ENCODE results near the gene VTI1A.

VTI1A gene

DNA sequence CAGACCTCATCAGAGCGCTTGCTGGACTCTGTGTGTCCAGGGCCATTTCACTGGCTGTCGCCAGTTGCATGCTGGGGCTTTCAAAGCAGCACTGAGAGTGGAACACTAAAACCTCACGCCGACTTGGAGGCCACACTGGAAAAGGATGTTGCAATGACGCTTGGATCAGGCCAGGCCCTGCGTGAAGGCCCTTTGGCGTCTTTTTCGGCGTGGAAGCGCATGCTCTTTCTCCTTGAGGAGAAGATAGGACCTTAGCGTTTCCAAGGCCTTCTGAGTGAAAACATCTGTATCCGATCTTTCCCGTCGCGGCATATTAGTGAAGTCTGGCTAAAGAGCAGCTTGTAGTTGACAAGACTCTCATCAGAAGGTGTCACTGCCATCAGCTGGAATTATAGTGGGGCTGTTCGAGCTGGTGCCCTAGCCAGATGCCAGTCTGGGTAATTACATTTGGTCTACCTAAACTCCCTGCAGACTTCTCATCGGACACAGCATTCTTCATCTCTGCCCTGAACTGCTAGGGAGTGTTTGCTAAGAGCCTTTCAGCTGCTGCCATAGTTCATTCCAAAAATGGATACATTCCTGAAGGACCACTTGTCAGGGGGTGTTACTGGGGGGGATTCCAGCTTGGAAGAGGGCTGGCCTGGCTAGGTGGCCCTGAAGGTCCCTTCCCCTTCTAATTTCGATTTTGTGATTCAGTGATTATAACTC, 335.3 kb downstream of the VTI1A start:
- FAIRE-seq (no peak), DNase-seq (ENCODE audit: insufficient read length, low spot score) (no peak)
- TF ChIP-seq, protein P1, sequence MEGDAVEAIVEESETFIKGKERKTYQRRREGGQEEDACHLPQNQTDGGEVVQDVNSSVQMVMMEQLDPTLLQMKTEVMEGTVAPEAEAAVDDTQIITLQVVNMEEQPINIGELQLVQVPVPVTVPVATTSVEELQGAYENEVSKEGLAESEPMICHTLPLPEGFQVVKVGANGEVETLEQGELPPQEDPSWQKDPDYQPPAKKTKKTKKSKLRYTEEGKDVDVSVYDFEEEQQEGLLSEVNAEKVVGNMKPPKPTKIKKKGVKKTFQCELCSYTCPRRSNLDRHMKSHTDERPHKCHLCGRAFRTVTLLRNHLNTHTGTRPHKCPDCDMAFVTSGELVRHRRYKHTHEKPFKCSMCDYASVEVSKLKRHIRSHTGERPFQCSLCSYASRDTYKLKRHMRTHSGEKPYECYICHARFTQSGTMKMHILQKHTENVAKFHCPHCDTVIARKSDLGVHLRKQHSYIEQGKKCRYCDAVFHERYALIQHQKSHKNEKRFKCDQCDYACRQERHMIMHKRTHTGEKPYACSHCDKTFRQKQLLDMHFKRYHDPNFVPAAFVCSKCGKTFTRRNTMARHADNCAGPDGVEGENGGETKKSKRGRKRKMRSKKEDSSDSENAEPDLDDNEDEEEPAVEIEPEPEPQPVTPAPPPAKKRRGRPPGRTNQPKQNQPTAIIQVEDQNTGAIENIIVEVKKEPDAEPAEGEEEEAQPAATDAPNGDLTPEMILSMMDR (IDR thresholded peaks at IDR 0.05; ENCODE audit: insufficient read depth, missing control alignments) = no peak

DNA sequence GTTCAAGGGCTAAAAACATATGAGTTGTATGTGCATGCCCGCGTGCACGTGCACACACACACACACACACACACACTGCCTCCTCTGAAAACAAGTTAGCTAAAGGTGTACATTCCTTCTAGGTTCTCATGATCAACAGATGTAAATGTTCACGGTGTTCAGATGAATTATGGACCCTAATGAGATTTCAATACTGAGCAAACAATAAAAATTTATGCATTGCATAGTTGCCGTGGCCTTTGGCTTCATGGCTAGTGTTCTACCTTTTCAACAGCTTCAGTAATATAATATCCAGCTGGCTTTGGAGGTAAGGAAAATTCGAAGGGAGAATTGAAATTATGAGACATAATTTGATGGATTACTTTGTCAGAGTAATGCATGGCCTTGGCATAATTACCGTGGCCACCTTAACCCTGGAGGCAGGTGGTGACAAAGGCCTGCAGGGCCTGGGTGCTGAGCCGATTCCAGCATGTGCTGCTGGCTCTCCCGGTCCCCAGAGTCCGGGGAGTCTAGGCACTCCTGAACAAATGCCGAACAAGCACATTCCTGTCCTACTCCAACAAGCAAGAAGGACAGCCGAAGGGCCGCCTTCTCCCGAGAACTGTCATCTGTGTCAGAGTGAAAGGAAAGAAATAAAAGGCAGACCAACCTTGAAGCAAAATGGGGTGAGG, 336.5 kb downstream of the VTI1A start:
- TF ChIP-seq, protein P1 (IDR thresholded peaks at IDR 0.05; ENCODE audit: insufficient read depth, missing control alignments) = no peak
- DNase-seq (ENCODE audit: insufficient read length, low spot score) (no peak), FAIRE-seq (no peak)

DNA sequence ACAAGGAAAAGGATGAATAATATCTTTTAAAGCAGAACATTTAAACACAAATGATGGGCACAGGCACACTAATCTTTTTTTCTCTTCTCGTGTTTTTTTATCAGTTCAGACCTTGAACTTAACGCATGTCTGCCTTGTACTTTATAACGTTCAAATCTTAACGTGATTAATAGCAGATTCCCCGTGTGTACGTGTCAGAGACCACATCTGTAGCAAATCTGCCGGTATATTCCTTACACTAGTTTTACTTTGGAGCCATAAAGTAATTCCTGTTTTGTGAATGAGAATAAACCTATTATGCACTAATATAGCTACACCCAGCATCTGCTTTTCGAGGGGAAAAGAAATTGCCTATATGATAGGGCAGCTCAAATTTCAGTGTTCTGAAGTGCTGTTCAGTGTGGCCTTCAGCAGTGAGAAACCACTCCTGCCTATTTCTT, 337.0 kb downstream of the VTI1A start:
- TF ChIP-seq, protein P1 (IDR thresholded peaks at IDR 0.05; ENCODE audit: insufficient read depth, missing control alignments) = no peak
- no peak for FAIRE-seq
- DNase-seq (ENCODE audit: insufficient read length, low spot score) = no peak

DNA sequence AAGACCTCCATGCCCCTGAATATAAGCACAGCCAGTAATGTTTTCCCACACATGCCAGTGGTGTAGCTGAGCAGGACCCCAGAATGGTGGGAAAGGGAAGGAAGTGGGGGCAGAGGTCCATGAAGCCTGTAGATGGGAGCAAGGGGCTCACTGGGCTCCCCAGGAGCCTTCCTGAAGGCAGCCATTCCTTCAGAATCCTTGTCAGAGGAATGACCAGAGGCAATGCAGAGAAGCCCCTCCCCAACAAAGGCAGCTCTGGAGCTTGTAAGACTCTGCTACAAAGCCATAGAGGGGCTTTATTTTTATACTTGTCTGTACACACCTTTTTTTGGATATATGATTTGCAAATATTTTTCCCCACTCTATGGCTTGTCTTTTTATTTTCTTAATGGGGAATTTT, 338.1 kb downstream of the VTI1A start:
- no peak for DNase-seq (ENCODE audit: insufficient read length, low spot score)
- no peak for FAIRE-seq
- TF ChIP-seq, protein P1 (IDR thresholded peaks at IDR 0.05; ENCODE audit: insufficient read depth, missing control alignments) = no peak

DNA sequence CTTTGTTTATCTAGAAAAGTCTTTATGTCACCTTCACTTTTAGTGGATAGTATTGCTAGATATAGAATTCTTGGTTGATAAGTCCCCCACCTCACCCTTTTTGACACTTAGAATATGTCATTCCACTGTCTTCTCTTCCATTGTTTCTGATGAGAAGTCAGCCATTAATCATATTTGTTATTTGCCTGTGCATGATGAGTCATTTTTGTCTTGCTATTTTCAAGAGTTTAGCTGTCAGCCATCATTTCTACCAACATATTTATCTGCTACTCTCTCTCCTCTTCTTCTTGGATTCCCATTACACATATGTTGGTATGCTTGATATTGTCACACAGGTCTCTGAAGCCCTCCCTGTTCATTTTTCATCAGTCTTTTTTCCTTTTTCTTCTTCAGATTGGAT, 342.2 kb downstream of the VTI1A start:
- DNase-seq (ENCODE audit: insufficient read length, low spot score) (no peak), FAIRE-seq (no peak)
- TF ChIP-seq, protein P1 (IDR thresholded peaks at IDR 0.05; ENCODE audit: insufficient read depth, missing control alignments) = no peak

DNA sequence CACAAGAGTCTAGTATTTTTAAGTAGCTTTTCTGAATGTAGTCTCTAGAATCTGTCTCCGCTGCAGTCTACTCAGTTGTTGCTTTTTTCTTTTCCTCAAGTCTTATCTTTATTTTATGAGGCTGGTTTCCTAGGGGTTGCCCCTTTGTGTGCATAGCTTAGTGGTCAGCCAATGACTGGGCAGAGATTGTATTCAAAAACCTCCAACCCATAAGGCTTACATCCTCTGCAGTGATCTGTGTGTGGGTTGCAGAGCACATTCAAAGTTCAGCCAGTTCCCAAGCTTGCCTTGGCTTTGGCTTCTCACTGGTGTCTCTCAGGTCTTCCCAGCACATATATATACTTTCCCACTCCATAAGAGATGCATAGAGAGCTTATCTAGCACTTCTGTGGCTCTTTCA, 343.0 kb downstream of the VTI1A start:
- no peak for DNase-seq (ENCODE audit: insufficient read length, low spot score)
- TF ChIP-seq, protein P1 (IDR thresholded peaks at IDR 0.05; ENCODE audit: insufficient read depth, missing control alignments) = no peak
- no peak for FAIRE-seq

DNA sequence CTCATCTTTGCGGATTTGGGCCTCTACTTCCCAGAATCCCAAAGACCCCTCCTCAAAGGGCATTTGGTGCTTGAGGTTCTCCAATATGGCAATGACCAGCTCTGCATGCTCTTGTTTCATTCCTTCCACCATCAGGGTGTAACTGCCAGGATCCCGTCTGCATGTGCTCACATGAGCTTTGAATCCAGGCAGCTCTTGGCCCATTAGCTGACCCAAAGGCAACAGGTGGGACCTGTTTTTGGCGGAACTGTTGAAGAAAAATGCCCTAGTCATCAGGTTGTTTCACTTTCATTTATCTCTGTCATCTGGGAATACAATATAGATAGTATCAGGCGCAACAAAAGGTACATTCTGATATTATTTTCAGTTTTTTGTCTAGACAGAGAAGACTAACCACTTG, 343.9 kb downstream of the VTI1A start:
- TF ChIP-seq, protein P1 (IDR thresholded peaks at IDR 0.05; ENCODE audit: insufficient read depth, missing control alignments) = no peak
- DNase-seq (ENCODE audit: insufficient read length, low spot score) (no peak), FAIRE-seq (no peak)
